K562 (cell line): ENCODE measurements around the gene EIF3J. TPM values are rescaled to one million over a fixed set of nuclear protein-coding genes. Genes with fewer than 3 reads are reported as not detected.

Experiments used
- CHD2 ChIP-seq: IDR thresholded peaks from 2 replicates; pipeline ENCODE4 v1.6.1; 2011; ENCODE audit warnings: low read depth, low read length
- COPS2 ChIP-seq: fragments of 450-650 bp; conservative IDR thresholded peaks from 2 replicates; pipeline ENCODE4 v1.6.1; 2016; ENCODE audit warnings: mild to moderate bottlenecking, moderate library complexity
- DMBX1 ChIP-seq: fragments of 250-450 bp; sonication (Bioruptor Pico); IDR thresholded peaks from 2 replicates; pipeline ENCODE4 v1.8.0; 2022; ENCODE audit warnings: inconsistent platforms, mild to moderate bottlenecking, moderate library complexity, borderline replicate concordance
- ELF4 ChIP-seq: fragments of 450-650 bp; formaldehyde crosslinking; IDR thresholded peaks from 2 replicates; pipeline ENCODE4 v1.4.0; 2022; ENCODE audit warnings: missing genetic modification characterization
- FOS ChIP-seq: IDR thresholded peaks from 3 replicates; pipeline ENCODE4 v1.6.1; 2011; ENCODE audit not compliant: insufficient read length; ENCODE audit errors: extremely low read depth
- KAT8 ChIP-seq: fragments of 450-650 bp; IDR thresholded peaks from 2 replicates; pipeline ENCODE4 v1.6.1; 2016; ENCODE audit warnings: low read depth, mild to moderate bottlenecking
- MAFK ChIP-seq: IDR thresholded peaks from 2 replicates; pipeline ENCODE4 v1.6.1; 2011; ENCODE audit warnings: low read length, improper control_type of control experiment
- MCM3 ChIP-seq: fragments of 450-650 bp; IDR thresholded peaks from 2 replicates; pipeline ENCODE4 v1.6.1; 2016
- NEUROD1 ChIP-seq: fragments of 150-350 bp; IDR thresholded peaks from 2 replicates; pipeline ENCODE4 v1.6.1; 2014; ENCODE audit warnings: borderline replicate concordance, low read length, low read depth; ENCODE audit not compliant: partially characterized antibody
- PHB ChIP-seq: fragments of 250-450 bp; sonication (Bioruptor Pico); IDR thresholded peaks from 2 replicates; pipeline ENCODE4 v1.5.0; 2021
- PTBP1 ChIP-seq: fragments of 200-400 bp; formaldehyde crosslinking; IDR thresholded peaks from 2 replicates; pipeline ENCODE4 v1.6.1; 2017; ENCODE audit warnings: low read depth, low read length
- RBM22 ChIP-seq: fragments of 200-400 bp; formaldehyde crosslinking; IDR thresholded peaks from 2 replicates; pipeline ENCODE4 v1.6.1; 2018; ENCODE audit warnings: low read length, low read depth; ENCODE audit not compliant: poor library complexity, severe bottlenecking
- TARDBP ChIP-seq: fragments of 450-650 bp; IDR thresholded peaks from 2 replicates; pipeline ENCODE4 v1.6.1; 2016
- TEAD1 ChIP-seq, 2 experiments: fragments of 450-650 bp in 1 of 2; sonication (generic) in 1 of 2; formaldehyde crosslinking; IDR thresholded peaks; 2 replicates each; pipeline versions ENCODE4 v1.4.0 to v1.8.0; 2020 to 2022; ENCODE audit warnings: mild to moderate bottlenecking in 2 of 2, missing genetic modification reagents in 1 of 2
- ZNF311 ChIP-seq: fragments of 250-450 bp; sonication (Bioruptor Pico); IDR thresholded peaks from 2 replicates; pipeline ENCODE4 v1.4.0; 2020; ENCODE audit warnings: mild to moderate bottlenecking, moderate library complexity
- ZSCAN32 ChIP-seq: fragments of 450-650 bp; formaldehyde crosslinking; IDR thresholded peaks from 2 replicates; pipeline ENCODE4 v1.4.0; 2020; ENCODE audit warnings: mild to moderate bottlenecking, moderate library complexity
- polyA plus RNA-seq, 8 experiments: library from polyadenylated mRNA; depleted of rRNA in 4 of 8; stranded (reverse) in 5 of 8; unstranded in 3 of 8; fragments of >200 nt; fragmentation: Nextera tagmentation in 2 of 8; fragmentation: Illumina TruSeq in 1 of 8; extraction: Ambion mirVana in 2 of 8; extraction: Trizol in 1 of 8; gene quantifications; 2 replicates each; pipeline versions ENCODE4 v1.2.1 to v1.2.3, GENCODE V29; 2011 to 2014; ENCODE audit warnings: inconsistent platforms in 1 of 8, missing spikeins in 1 of 8
- total RNA-seq, 7 experiments: library from RNA; depleted of rRNA in 6 of 7; stranded (reverse); fragments of >200 nt in 6 of 7; fragmentation: Illumina TruSeq in 2 of 7; extraction: Trizol in 2 of 7; gene quantifications; 2 replicates each; pipeline versions ENCODE4 v1.2.1 to v1.2.3, GENCODE V29; 2011 to 2021; ENCODE audit warnings: low replicate concordance in 1 of 7
- TF ChIP-seq, protein P1 (sequence below): fragments of 250-450 bp; sonication (Bioruptor Pico); IDR thresholded peaks from 2 replicates; pipeline ENCODE4 v1.4.0; 2020
- TF ChIP-seq, protein P2 (sequence below): fragments of 450-650 bp; IDR thresholded peaks from 2 replicates; pipeline ENCODE4 v1.6.1; 2018; ENCODE audit not compliant: partially characterized antibody

The EIF3J gene
- total and polyA plus RNA-seq, 9 of the 15 experiments (the other 6 are each of a cell fraction or from before 2014, with no cell fraction given) = 44.2 to 217 (median 151) TPM

DNA sequence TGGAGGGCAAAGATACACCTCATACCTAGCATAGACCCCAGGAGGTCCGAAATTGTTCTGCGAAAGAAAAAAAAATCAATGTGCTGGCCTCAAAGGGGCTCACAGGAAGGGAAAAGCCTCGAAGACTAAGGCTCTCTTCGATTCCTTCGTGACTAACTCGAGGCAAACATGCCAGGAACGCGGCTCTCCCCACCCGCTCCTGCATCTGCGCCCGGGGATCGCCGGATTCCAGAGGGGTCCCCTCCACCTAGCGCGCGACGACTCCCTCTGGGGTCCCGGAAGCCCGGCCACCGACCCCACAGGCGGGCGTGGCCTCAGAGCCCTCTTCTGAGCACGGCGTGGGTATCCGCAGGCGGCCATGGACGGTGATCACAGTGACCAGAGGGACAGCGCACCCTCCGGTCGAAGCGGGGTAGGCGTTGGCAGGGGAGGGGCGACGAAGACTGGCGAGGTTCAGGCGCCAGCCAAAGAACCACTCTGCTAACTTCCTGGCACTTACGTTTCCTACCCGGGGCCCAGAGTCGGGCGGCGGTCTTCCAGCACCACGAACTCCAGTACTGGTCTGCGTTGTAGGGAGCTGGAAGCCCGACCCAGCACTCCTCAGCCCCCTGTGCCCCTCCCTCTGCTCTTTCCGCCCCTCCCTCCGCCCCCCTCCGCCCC lies 515 bp upstream of the EIF3J start (continued):
- TF ChIP-seq, protein P1, sequence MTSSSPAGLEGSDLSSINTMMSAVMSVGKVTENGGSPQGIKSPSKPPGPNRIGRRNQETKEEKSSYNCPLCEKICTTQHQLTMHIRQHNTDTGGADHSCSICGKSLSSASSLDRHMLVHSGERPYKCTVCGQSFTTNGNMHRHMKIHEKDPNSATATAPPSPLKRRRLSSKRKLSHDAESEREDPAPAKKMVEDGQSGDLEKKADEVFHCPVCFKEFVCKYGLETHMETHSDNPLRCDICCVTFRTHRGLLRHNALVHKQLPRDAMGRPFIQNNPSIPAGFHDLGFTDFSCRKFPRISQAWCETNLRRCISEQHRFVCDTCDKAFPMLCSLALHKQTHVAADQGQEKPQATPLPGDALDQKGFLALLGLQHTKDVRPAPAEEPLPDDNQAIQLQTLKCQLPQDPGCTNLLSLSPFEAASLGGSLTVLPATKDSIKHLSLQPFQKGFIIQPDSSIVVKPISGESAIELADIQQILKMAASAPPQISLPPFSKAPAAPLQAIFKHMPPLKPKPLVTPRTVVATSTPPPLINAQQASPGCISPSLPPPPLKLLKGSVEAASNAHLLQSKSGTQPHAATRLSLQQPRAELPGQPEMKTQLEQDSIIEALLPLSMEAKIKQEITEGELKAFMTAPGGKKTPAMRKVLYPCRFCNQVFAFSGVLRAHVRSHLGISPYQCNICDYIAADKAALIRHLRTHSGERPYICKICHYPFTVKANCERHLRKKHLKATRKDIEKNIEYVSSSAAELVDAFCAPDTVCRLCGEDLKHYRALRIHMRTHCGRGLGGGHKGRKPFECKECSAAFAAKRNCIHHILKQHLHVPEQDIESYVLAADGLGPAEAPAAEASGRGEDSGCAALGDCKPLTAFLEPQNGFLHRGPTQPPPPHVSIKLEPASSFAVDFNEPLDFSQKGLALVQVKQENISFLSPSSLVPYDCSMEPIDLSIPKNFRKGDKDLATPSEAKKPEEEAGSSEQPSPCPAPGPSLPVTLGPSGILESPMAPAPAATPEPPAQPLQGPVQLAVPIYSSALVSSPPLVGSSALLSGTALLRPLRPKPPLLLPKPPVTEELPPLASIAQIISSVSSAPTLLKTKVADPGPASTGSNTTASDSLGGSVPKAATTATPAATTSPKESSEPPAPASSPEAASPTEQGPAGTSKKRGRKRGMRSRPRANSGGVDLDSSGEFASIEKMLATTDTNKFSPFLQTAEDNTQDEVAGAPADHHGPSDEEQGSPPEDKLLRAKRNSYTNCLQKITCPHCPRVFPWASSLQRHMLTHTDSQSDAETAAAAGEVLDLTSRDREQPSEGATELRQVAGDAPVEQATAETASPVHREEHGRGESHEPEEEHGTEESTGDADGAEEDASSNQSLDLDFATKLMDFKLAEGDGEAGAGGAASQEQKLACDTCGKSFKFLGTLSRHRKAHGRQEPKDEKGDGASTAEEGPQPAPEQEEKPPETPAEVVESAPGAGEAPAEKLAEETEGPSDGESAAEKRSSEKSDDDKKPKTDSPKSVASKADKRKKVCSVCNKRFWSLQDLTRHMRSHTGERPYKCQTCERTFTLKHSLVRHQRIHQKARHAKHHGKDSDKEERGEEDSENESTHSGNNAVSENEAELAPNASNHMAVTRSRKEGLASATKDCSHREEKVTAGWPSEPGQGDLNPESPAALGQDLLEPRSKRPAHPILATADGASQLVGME = no peak
- TF ChIP-seq MCM3 (no peak), CHD2 (no peak), PHB (CRISPR knock-in tag) (no peak), FOS (no peak), ZNF311 (CRISPR knock-in tag) (no peak), MAFK (no peak), DMBX1 (CRISPR knock-in tag) (no peak), PTBP1 (no peak), ELF4 (CRISPR knock-in tag) (no peak), TEAD1 (CRISPR knock-in tag; IDR thresholded peaks at IDR 0.05) (0 out of 4 replicates have a peak, but pooled peaks of 1 of the 2 experiments have one; percentile 51), RBM22 (no peak), NEUROD1 (no peak), KAT8 (no peak), ZSCAN32 (no peak), COPS2 (no peak), TARDBP (no peak)
- TF ChIP-seq, protein P2, sequence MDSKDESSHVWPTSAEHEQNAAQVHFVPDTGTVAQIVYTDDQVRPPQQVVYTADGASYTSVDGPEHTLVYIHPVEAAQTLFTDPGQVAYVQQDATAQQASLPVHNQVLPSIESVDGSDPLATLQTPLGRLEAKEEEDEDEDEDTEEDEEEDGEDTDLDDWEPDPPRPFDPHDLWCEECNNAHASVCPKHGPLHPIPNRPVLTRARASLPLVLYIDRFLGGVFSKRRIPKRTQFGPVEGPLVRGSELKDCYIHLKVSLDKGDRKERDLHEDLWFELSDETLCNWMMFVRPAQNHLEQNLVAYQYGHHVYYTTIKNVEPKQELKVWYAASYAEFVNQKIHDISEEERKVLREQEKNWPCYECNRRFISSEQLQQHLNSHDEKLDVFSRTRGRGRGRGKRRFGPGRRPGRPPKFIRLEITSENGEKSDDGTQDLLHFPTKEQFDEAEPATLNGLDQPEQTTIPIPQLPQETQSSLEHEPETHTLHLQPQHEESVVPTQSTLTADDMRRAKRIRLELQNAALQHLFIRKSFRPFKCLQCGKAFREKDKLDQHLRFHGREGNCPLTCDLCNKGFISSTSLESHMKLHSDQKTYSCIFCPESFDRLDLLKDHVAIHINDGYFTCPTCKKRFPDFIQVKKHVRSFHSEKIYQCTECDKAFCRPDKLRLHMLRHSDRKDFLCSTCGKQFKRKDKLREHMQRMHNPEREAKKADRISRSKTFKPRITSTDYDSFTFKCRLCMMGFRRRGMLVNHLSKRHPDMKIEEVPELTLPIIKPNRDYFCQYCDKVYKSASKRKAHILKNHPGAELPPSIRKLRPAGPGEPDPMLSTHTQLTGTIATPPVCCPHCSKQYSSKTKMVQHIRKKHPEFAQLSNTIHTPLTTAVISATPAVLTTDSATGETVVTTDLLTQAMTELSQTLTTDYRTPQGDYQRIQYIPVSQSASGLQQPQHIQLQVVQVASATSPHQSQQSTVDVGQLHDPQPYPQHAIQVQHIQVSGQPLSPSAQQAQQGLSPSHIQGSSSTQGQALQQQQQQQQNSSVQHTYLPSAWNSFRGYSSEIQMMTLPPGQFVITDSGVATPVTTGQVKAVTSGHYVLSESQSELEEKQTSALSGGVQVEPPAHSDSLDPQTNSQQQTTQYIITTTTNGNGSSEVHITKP = peak; percentile 59
